Uterus (tissue), 4 donors: ENCODE results near the gene BMPR1A. TPM values are rescaled to one million over a fixed set of nuclear protein-coding genes. Genes with fewer than 3 reads are reported as not detected.

Experiments used
- DNase-seq, 2 donors: peaks; one replicate each; pipeline ENCODE4 v3.0.0-alpha.2; 2019 to 2020
- H3K27ac ChIP-seq, 2 donors: fragments of 200-600 bp; sonication (generic); 1 replicate in 1 of 2; 2 replicates in 1 of 2; pipeline ENCODE4 v1.5.1; 2016 to 2018
- H3K27me3 ChIP-seq, 2 donors: fragments of 200-600 bp; sonication (generic); one replicate each; pipeline ENCODE4 v1.5.1; 2018 to 2019; ENCODE audit warnings: control low read depth in 1 of 2
- H3K36me3 ChIP-seq, 2 donors: fragments of 200-600 bp; sonication (generic); one replicate each; pipeline ENCODE4 v1.5.1; 2019; ENCODE audit warnings: control low read depth in 1 of 2
- H3K4me1 ChIP-seq, 2 donors: fragments of 200-600 bp; sonication (generic); one replicate each; pipeline ENCODE4 v1.5.1; 2018 to 2019; ENCODE audit warnings: control low read depth in 1 of 2
- H3K4me3 ChIP-seq, 2 donors: fragments of 200-600 bp; sonication (generic); 1 replicate in 1 of 2; 2 replicates in 1 of 2; pipeline ENCODE4 v1.5.1; 2018 to 2019; ENCODE audit warnings: mild to moderate bottlenecking in 1 of 2
- H3K9me3 ChIP-seq, 2 donors: fragments of 200-600 bp; sonication (generic); one replicate each; pipeline ENCODE4 v1.5.1; 2019; ENCODE audit warnings: control low read depth in 1 of 2
- CTCF ChIP-seq, 4 experiments: fragments of 200-600 bp in 2 of 4; fragments of 450-650 bp in 2 of 4; sonication (generic) in 2 of 4; IDR thresholded peaks; one replicate each; pipeline ENCODE4 v1.5.1; 2016 to 2019; ENCODE audit warnings: antibody characterized with exemption in 4 of 4, mild to moderate bottlenecking in 2 of 4, moderate library complexity in 1 of 4
- POLR2A ChIP-seq, 2 donors: fragments of 450-650 bp; IDR thresholded peaks; one replicate each; pipeline ENCODE4 v1.6.1; 2016; ENCODE audit warnings: antibody characterized with exemption in 2 of 2, mild to moderate bottlenecking in 1 of 2, moderate library complexity in 1 of 2
- intact Hi-C: fragments of 100-400 bp; cut with DNase I; formaldehyde crosslinking; loops from one replicate; pipeline ENCODE4 v1.15.1; 2023; ENCODE audit warnings: low total_unique reads
- total RNA-seq, 4 donors: library from RNA; depleted of rRNA in 3 of 4; stranded (reverse); fragments of >200 nt in 3 of 4; gene quantifications; one replicate each; pipeline versions ENCODE4 v1.1.0 to v1.2.4, GENCODE V29; 2014 to 2023
- donor health status: DM: yes; HTN: yes; CAD: no.

BMPR1A gene
- total RNA-seq, 4 donors from 2014 or later: 27.4 to 175 (median 69.2) TPM

DNA sequence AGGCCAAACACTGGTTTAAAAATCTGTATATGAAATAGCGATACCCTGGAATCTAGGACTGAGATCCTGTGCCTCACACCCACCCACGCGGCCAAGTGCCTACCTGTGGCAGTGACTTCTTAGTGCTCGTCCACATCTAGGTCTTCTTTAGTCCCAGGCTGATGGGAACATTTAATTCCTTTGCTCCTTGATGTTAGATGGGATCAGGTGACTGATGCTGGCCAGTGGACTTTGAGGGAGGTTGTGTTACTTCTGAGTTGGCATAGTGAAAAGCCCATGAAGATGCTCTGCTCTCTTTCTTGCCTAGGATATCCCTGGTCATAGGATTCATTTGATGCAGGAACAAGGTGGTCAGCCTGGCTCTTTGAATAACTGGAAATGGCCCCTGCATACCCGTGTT is 59.2 kb downstream of the BMPR1A start:
- H3K27me3 ChIP-seq: no peaks in the 10 kb centered on the region
- intact Hi-C loops: no loop called here
- no peaks in the 10 kb centered on the region for H3K9me3 ChIP-seq
- peak overlapping the region; percentile 28 to 56 for H3K27ac ChIP-seq
- no peaks in the 10 kb centered on the region for H3K4me1 ChIP-seq
- no peak for DNase-seq
- H3K36me3 ChIP-seq: no peaks in the 10 kb centered on the region
- H3K4me3 ChIP-seq: no peak overlapping the region
- TF ChIP-seq POLR2A (IDR thresholded peaks at IDR 0.05) (no peak), CTCF (IDR thresholded peaks at IDR 0.05) (no peak)

DNA sequence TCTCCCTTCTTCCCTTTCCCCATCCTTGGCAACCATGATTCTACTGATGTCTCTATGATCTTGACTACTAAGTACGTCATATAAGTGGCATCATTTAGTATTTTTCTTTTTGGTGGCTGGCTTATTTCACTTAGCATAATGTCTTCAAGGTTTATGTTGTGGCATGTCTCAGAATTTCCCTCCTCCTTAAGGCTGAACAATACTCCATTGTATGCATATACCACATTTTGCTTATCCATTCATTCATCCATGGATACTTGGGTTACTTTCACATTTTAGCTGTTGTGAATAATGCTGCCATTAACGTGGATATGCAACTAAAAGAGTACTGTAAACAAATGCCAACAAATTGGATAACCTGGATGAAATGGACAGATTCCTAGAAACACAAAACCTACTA is 60.8 kb downstream of the BMPR1A start:
- DNase-seq: no peak
- intact Hi-C loops: no loop called here
- H3K27me3 ChIP-seq: no peaks in the 10 kb centered on the region
- no peak overlapping the region for H3K4me3 ChIP-seq
- H3K36me3 ChIP-seq: no peaks in the 10 kb centered on the region
- H3K4me1 ChIP-seq: no peaks in the 10 kb centered on the region
- H3K27ac ChIP-seq: no peak overlapping the region
- no peaks in the 10 kb centered on the region for H3K9me3 ChIP-seq
- no peak for TF ChIP-seq CTCF (IDR thresholded peaks at IDR 0.05)
- TF ChIP-seq POLR2A (IDR thresholded peaks at IDR 0.05): no peak

- H3K4me1 ChIP-seq: no peaks in the 10 kb centered on the region
Measured at GRCh38 chr10:86819567-86819966, 63.1 kb downstream of the BMPR1A start.

GRCh38 chr10:86820509-86820908 is 64.1 kb downstream of the BMPR1A start:
- no peaks in the 10 kb centered on the region for H3K4me1 ChIP-seq
- H3K4me3 ChIP-seq: no peak overlapping the region
- intact Hi-C loops: no loop called here
- no peaks in the 10 kb centered on the region for H3K9me3 ChIP-seq
- no peak overlapping the region for H3K27ac ChIP-seq
- H3K27me3 ChIP-seq: no peaks in the 10 kb centered on the region
- DNase-seq: no peak
- H3K36me3 ChIP-seq: no peaks in the 10 kb centered on the region
- no peak for TF ChIP-seq POLR2A (IDR thresholded peaks at IDR 0.05)
- no peak for TF ChIP-seq CTCF (IDR thresholded peaks at IDR 0.05)

More at GRCh38 chr10:86819567-86819966, 63.1 kb downstream of the BMPR1A start:
- Histone ChIP-seq H3K4me3 (no peak overlapping the region), H3K36me3 (no peaks in the 10 kb centered on the region), H3K9me3 (no peaks in the 10 kb centered on the region), H3K27ac (no peak overlapping the region), H3K27me3 (no peaks in the 10 kb centered on the region)
- TF ChIP-seq CTCF (IDR thresholded peaks at IDR 0.05) (no peak), POLR2A (IDR thresholded peaks at IDR 0.05) (no peak)
- intact Hi-C loops: no loop called here
- DNase-seq: no peak

DNA sequence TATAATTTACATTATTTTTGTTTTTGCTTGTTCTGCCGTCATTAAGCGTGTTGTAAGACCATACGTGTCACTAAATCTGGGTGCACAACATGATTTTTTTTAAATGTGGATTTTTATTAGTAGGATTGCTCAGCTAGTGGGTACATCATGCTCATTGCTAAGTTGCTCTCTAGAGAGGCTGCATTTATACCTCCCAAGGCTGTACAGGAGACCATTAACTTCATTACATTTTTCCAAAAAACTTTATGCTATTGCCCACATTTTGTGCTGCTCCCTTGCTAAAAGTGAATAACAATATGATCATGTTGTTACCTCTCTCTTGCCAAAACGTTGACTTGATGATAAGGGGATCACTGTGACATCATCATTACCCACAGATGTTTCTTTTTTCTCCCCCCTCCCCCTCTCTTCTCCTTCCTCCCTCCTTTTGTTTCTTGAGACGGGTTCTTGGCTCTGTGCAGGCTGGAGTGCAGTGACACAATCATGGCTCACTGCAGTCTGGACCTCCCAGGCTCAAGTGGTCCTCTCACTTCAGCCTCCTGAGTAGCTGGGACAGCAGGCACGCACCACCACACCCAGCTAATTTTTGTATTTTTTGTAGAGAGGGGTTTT is 65.1 kb downstream of the BMPR1A start:
- intact Hi-C loops: no loop called here
- no peak for TF ChIP-seq POLR2A (IDR thresholded peaks at IDR 0.05)
- TF ChIP-seq CTCF (IDR thresholded peaks at IDR 0.05): no peak
- H3K9me3 ChIP-seq: no peaks in the 10 kb centered on the region
- no peaks in the 10 kb centered on the region for H3K36me3 ChIP-seq
- H3K27me3 ChIP-seq: no peaks in the 10 kb centered on the region
- no peaks in the 10 kb centered on the region for H3K4me1 ChIP-seq
- H3K4me3 ChIP-seq: no peak overlapping the region
- no peak overlapping the region for H3K27ac ChIP-seq
- no peak for DNase-seq
